HCT116 (cell line): ENCODE measurements around the gene MGP. TPM values are rescaled to one million over a fixed set of nuclear protein-coding genes. Genes with fewer than 3 reads are reported as not detected.

ENCODE experiments used
- ATAC-seq: fragments of 200-7000 bp; cut with Tn5 transposase; 2 replicates; pipeline ENCODE4 v1.9.1; 2020; ENCODE audit warnings: mild to moderate bottlenecking, moderate library complexity
- BruUV-seq: library from RNA; stranded (reverse); fragments of 400-500 nt; replicated peaks from 2 replicates; lab custom pipeline; 2021; lab: Mats Ljungman, UMichigan
- CTCF ChIA-PET: fragments of 300-600 bp; sonication (Branson Sonifier 250); formaldehyde crosslinking; loops from one replicate; lab custom pipeline; 2021; ENCODE audit warnings: antibody characterized with exemption; lab: Charles Lee
- POLR2A ChIA-PET: fragments of 300-600, 350-600 bp; sonication (Branson Sonifier 250); formaldehyde crosslinking; loops from one replicate; lab custom pipeline; 2021; ENCODE audit warnings: antibody characterized with exemption; lab: Charles Lee
- RAD21 ChIA-PET, 2 experiments: fragments of 300-600 bp; sonication (Branson Sonifier 250); formaldehyde crosslinking; loops; one replicate each; lab custom pipeline; 2023; ENCODE audit warnings: low total read pairs in 2 of 2; ENCODE audit not compliant: uncharacterized antibody in 2 of 2, unreplicated experiment in 2 of 2, low non-redundant PET in 1 of 2; lab: Charles Lee
- DNase-seq: peaks from one replicate; pipeline ENCODE4 v3.0.0-alpha.2; 2010; ENCODE audit warnings: low read depth, low spot score
- H2AFZ ChIP-seq: fragments of 200-600 bp; shearing (Covaris generic), sonication (generic); 2 replicates; pipeline ENCODE4 v1.6.1; 2017; ENCODE audit warnings: low read depth, mixed run types, mixed read lengths, antibody characterized with exemption, low read length; ENCODE audit not compliant: poor library complexity, severe bottlenecking
- H3K27ac ChIP-seq: 2 replicates; pipeline ENCODE4 v1.5.1; 2012; ENCODE audit warnings: low read depth, low read length
- H3K27me3 ChIP-seq: fragments of 200-600 bp; sonication (generic); 2 replicates; pipeline ENCODE4 v1.6.1; 2016; ENCODE audit warnings: mixed run types, low read length, mixed read lengths; ENCODE audit not compliant: insufficient read depth
- H3K36me3 ChIP-seq, 2 experiments: fragments of 200-500 bp in 1 of 2; fragments of 200-600 bp in 1 of 2; sonication (Bioruptor generic) in 1 of 2; sonication (generic) in 1 of 2; 2 replicates each; pipeline versions ENCODE4 v1.5.1 to v1.6.1; 2014 to 2016; ENCODE audit warnings: low read length in 2 of 2, inconsistent platforms in 1 of 2, mixed read lengths in 1 of 2, mixed run types in 1 of 2; ENCODE audit not compliant: insufficient read depth in 2 of 2, control insufficient read depth in 1 of 2
- H3K4me1 ChIP-seq, 2 experiments: fragments of 200-600 bp in 1 of 2; sonication (generic) in 1 of 2; 2 replicates each; pipeline versions ENCODE4 v1.5.1 to v1.6.1; 2012 to 2017; ENCODE audit warnings: low read length in 2 of 2, inconsistent platforms in 1 of 2, mild to moderate bottlenecking in 1 of 2, mixed read lengths in 1 of 2, mixed run types in 1 of 2, moderate library complexity in 1 of 2; ENCODE audit not compliant: insufficient read depth in 2 of 2, control insufficient read depth in 1 of 2
- H3K4me2 ChIP-seq: fragments of 200-600 bp; sonication (generic); 2 replicates; pipeline ENCODE4 v1.6.1; 2017; ENCODE audit warnings: mixed run types, low read length, mixed read lengths
- H3K4me3 ChIP-seq, 2 experiments: fragments of 200-600 bp in 1 of 2; sonication (generic) in 1 of 2; replicated peaks in 1 of 2; 2 replicates each; pipeline ENCODE4 v1.5.1; 2011 to 2016; ENCODE audit warnings: low read length in 2 of 2, control low read depth in 1 of 2, low read depth in 1 of 2, mild to moderate bottlenecking in 1 of 2, mixed read lengths in 1 of 2, mixed run types in 1 of 2
- H3K79me2 ChIP-seq: fragments of 200-600 bp; sonication (generic); 2 replicates; pipeline ENCODE4 v1.6.1; 2017; ENCODE audit warnings: mild to moderate bottlenecking, mixed run types, low read length, moderate library complexity, mixed read lengths; ENCODE audit not compliant: insufficient read depth
- H3K9ac ChIP-seq: fragments of 200-600 bp; sonication (generic); 2 replicates; pipeline ENCODE4 v1.6.1; 2016; ENCODE audit warnings: low read length, mixed read lengths
- H3K9me2 ChIP-seq: fragments of 200-600 bp; sonication (generic), shearing (Covaris generic); 2 replicates; pipeline ENCODE4 v1.6.1; 2017; ENCODE audit warnings: mixed run types, mild to moderate bottlenecking, moderate library complexity; ENCODE audit not compliant: insufficient read depth
- H3K9me3 ChIP-seq, 2 experiments: fragments of 200-500 bp in 1 of 2; fragments of 200-600 bp in 1 of 2; sonication (Bioruptor generic) in 1 of 2; sonication (generic) in 1 of 2; 2 replicates each; pipeline ENCODE4 v1.6.1; 2014 to 2017; ENCODE audit warnings: low read length in 2 of 2, mixed read lengths in 2 of 2, inconsistent platforms in 1 of 2, low read depth in 1 of 2, mild to moderate bottlenecking in 1 of 2, mixed run types in 1 of 2, moderate library complexity in 1 of 2; ENCODE audit not compliant: control insufficient read depth in 1 of 2, insufficient read depth in 1 of 2
- H4K20me1 ChIP-seq: fragments of 200-600 bp; sonication (generic), shearing (Covaris generic); 2 replicates; pipeline ENCODE4 v1.6.1; 2017; ENCODE audit warnings: mixed run types, mild to moderate bottlenecking, moderate library complexity; ENCODE audit not compliant: insufficient read depth
- CBX3 ChIP-seq: IDR thresholded peaks from 2 replicates; pipeline ENCODE4 v1.6.1; 2012; ENCODE audit warnings: low read depth
- CEBPB ChIP-seq: IDR thresholded peaks from 2 replicates; pipeline ENCODE4 v1.6.1; 2012; ENCODE audit warnings: low read depth
- CTCF ChIP-seq, 3 experiments: fragments of 200-600 bp in 1 of 3; sonication (generic) in 1 of 3; IDR thresholded peaks in 2 of 3; conservative IDR thresholded peaks in 1 of 3; 2 replicates each; pipeline ENCODE4 v1.5.1; 2012 to 2017; ENCODE audit warnings: low read depth in 2 of 3, low read length in 2 of 3, antibody characterized with exemption in 1 of 3, borderline replicate concordance in 1 of 3, control low read depth in 1 of 3, mild to moderate bottlenecking in 1 of 3, mixed read lengths in 1 of 3, mixed run types in 1 of 3, moderate library complexity in 1 of 3; ENCODE audit not compliant: insufficient read depth in 1 of 3
- EGR1 ChIP-seq: IDR thresholded peaks from 2 replicates; pipeline ENCODE4 v1.6.1; 2012; ENCODE audit warnings: low read depth
- ELF1 ChIP-seq: IDR thresholded peaks from 2 replicates; pipeline ENCODE4 v1.6.1; 2012; ENCODE audit warnings: low read depth, borderline replicate concordance
- EZH2 ChIP-seq: fragments of 200-600 bp; sonication (generic); IDR thresholded peaks from 2 replicates; pipeline ENCODE4 v1.6.1; 2017; ENCODE audit warnings: antibody characterized with exemption, mixed run types
- EZH2phosphoT487 ChIP-seq: fragments of 200-600 bp; IDR thresholded peaks from 2 replicates; pipeline ENCODE4 v1.6.1; 2018; ENCODE audit warnings: antibody characterized with exemption, borderline replicate concordance
- JUND ChIP-seq: IDR thresholded peaks from 2 replicates; pipeline ENCODE4 v1.6.1; 2012
- POLR2A ChIP-seq: IDR thresholded peaks from 2 replicates; pipeline ENCODE4 v1.7.0; 2011; ENCODE audit warnings: borderline replicate concordance; ENCODE audit not compliant: insufficient read depth, insufficient read length; ENCODE audit errors: extremely low read depth
- POLR2AphosphoS5 ChIP-seq: IDR thresholded peaks from 2 replicates; pipeline ENCODE4 v1.6.1; 2011; ENCODE audit warnings: mild to moderate bottlenecking, low read depth, low read length, moderate library complexity
- SIN3A ChIP-seq: IDR thresholded peaks from 2 replicates; pipeline ENCODE4 v1.6.1; 2012; ENCODE audit warnings: low read depth
- YY1 ChIP-seq: IDR thresholded peaks from 2 replicates; pipeline ENCODE4 v1.6.1; 2011; ENCODE audit warnings: low read length, low read depth, moderate library complexity, mild to moderate bottlenecking; ENCODE audit not compliant: insufficient replicate concordance; ENCODE audit errors: extremely low read depth
- ZFX ChIP-seq: fragments of 450-650 bp; IDR thresholded peaks from 2 replicates; pipeline ENCODE4 v1.6.1; 2017
- ZNF274 ChIP-seq: fragments of 200-500 bp; sonication (Bioruptor generic); IDR thresholded peaks from 2 replicates; pipeline ENCODE4 v1.6.1; 2014; ENCODE audit warnings: mild to moderate bottlenecking, low read depth, low read length, inconsistent platforms
- intact Hi-C: fragments of 100-400 bp; cut with micrococcal nuclease; formaldehyde crosslinking; loops from 2 replicates; pipeline ENCODE4 v1.10.0; 2022
- total RNA-seq: library from RNA; stranded (reverse); gene quantifications from one replicate; pipeline ENCODE4 v1.2.1, GENCODE V29; 2021; ENCODE audit not compliant: unreplicated experiment
- TF ChIP-seq, protein P1 (sequence below): IDR thresholded peaks from 2 replicates; pipeline ENCODE4 v1.6.1; 2012
- TF ChIP-seq, protein P2 (sequence below): IDR thresholded peaks from 2 replicates; pipeline ENCODE4 v1.6.1; 2012
- TF ChIP-seq, protein P3 (sequence below): IDR thresholded peaks from 2 replicates; pipeline ENCODE4 v1.6.1; 2012; ENCODE audit warnings: low read depth

MGP gene
- total RNA-seq, 1 experiment from 2014 or later = 1.3 TPM

- Histone ChIP-seq H2AFZ (no peak overlapping the region), H3K9ac (no peak overlapping the region), H3K4me3 (no peak overlapping the region), H3K9me3 (no peaks in the 10 kb centered on the region), H3K79me2 (no peaks in the 10 kb centered on the region), H4K20me1 (no peaks in the 10 kb centered on the region), H3K4me1 (no peaks in the 10 kb centered on the region), H3K36me3 (no peaks in the 10 kb centered on the region), H3K27ac (no peak overlapping the region), H3K9me2 (no peaks in the 10 kb centered on the region), H3K4me2 (no peak overlapping the region), H3K27me3 (no peaks in the 10 kb centered on the region)
- ChIA-PET RAD21 (no interaction called here), POLR2A (no interaction called here), CTCF (no interaction called here)
- ATAC-seq = no peak
- intact Hi-C loops = no loop called here
- TF ChIP-seq EZH2phosphoT487 = no peak
- no peak for TF ChIP-seq POLR2AphosphoS5
- TF ChIP-seq JUND = no peak
- TF ChIP-seq ZNF274 = no peak
- no peak for TF ChIP-seq EGR1
- no peak for TF ChIP-seq CEBPB
- no peak for TF ChIP-seq POLR2A
- TF ChIP-seq EZH2 = no peak
- no peak for TF ChIP-seq YY1
- no TSS peak for BruUV-seq
- DNase-seq = no peak
Observed at GRCh38 chr12:14876833-14877232, 8.8 kb downstream of the MGP start.

- Histone ChIP-seq H3K36me3 (no peaks in the 10 kb centered on the region), H2AFZ (no peak overlapping the region), H3K27ac (no peak overlapping the region), H4K20me1 (no peaks in the 10 kb centered on the region), H3K27me3 (no peaks in the 10 kb centered on the region), H3K9ac (no peak overlapping the region), H3K4me3 (no peak overlapping the region), H3K4me1 (no peaks in the 10 kb centered on the region)
- DNase-seq (no peak), ATAC-seq (no peak)
- TF ChIP-seq CTCF (IDR thresholded peaks at IDR 0.05 in 2 of 3, conservative IDR thresholded peaks at IDR 0.05 in 1 of 3; ENCODE audit: borderline replicate concordance in 1 of 3, insufficient read depth in 1 of 3, low read depth in 2 of 3, low read length in 2 of 3) (no peak), ZNF274 (no peak), JUND (no peak), CBX3 (no peak), EZH2 (no peak), SIN3A (no peak), ZFX (no peak), POLR2A (no peak), ELF1 (no peak), YY1 (no peak)
- TF ChIP-seq, protein P1, sequence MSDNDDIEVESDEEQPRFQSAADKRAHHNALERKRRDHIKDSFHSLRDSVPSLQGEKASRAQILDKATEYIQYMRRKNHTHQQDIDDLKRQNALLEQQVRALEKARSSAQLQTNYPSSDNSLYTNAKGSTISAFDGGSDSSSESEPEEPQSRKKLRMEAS = no peak
- TF ChIP-seq, protein P2, sequence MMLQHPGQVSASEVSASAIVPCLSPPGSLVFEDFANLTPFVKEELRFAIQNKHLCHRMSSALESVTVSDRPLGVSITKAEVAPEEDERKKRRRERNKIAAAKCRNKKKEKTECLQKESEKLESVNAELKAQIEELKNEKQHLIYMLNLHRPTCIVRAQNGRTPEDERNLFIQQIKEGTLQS = no peak
- TF ChIP-seq, protein P3, sequence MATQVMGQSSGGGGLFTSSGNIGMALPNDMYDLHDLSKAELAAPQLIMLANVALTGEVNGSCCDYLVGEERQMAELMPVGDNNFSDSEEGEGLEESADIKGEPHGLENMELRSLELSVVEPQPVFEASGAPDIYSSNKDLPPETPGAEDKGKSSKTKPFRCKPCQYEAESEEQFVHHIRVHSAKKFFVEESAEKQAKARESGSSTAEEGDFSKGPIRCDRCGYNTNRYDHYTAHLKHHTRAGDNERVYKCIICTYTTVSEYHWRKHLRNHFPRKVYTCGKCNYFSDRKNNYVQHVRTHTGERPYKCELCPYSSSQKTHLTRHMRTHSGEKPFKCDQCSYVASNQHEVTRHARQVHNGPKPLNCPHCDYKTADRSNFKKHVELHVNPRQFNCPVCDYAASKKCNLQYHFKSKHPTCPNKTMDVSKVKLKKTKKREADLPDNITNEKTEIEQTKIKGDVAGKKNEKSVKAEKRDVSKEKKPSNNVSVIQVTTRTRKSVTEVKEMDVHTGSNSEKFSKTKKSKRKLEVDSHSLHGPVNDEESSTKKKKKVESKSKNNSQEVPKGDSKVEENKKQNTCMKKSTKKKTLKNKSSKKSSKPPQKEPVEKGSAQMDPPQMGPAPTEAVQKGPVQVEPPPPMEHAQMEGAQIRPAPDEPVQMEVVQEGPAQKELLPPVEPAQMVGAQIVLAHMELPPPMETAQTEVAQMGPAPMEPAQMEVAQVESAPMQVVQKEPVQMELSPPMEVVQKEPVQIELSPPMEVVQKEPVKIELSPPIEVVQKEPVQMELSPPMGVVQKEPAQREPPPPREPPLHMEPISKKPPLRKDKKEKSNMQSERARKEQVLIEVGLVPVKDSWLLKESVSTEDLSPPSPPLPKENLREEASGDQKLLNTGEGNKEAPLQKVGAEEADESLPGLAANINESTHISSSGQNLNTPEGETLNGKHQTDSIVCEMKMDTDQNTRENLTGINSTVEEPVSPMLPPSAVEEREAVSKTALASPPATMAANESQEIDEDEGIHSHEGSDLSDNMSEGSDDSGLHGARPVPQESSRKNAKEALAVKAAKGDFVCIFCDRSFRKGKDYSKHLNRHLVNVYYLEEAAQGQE = no peak
- TF ChIP-seq, all 23 proteins: peak for 0
- ChIA-PET RAD21 (no interaction called here), CTCF (no interaction called here), POLR2A (no interaction called here)
- intact Hi-C loops = no loop called here
- no TSS peak for BruUV-seq
- Histone ChIP-seq H3K9me3 (no peaks in the 10 kb centered on the region), H3K79me2 (no peaks in the 10 kb centered on the region), H3K4me2 (no peak overlapping the region), H3K9me2 (no peaks in the 10 kb centered on the region)
Observed at GRCh38 chr12:14874882-14875281, 10.8 kb downstream of the MGP start.
